GM19099 (cell line): Measurements from ENCODE around the gene KLHL29.

Source experiments
- POLR2A ChIP-seq: IDR thresholded peaks from 3 replicates; pipeline ENCODE4 v1.6.1; 2011; ENCODE audit warnings: low read depth; ENCODE audit not compliant: insufficient read length; ENCODE audit errors: extremely low read depth

Gene KLHL29

DNA sequence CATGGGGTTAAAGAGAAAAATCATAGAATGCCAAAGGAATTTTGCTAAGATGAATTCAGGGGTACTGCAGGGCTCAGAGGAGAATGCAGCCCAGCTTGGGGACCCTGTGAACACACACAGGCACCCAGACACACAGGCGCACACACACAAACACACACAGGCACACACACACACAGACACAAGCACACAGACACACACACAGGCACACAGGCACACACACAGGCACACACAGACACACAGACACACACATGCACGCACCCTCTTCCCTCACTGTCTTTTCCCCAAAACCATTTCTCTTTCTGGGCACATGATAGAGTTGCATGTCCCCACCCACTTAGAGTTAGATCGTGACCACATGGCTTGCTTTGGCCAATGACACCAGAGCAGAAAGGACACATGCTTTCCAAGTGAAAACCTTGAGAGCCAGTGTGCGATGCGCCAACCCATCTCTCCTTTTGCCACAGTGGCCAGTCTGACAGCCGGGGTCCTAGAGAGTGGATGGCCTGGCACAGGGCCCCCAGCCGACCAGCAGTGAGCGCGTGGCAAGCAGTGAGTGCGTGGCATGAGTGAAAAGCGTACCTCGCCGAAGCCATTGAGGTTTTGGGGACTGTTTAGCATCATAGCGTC, 163.3 kb downstream of the KLHL29 start:
- TF ChIP-seq POLR2A, result no peak

DNA sequence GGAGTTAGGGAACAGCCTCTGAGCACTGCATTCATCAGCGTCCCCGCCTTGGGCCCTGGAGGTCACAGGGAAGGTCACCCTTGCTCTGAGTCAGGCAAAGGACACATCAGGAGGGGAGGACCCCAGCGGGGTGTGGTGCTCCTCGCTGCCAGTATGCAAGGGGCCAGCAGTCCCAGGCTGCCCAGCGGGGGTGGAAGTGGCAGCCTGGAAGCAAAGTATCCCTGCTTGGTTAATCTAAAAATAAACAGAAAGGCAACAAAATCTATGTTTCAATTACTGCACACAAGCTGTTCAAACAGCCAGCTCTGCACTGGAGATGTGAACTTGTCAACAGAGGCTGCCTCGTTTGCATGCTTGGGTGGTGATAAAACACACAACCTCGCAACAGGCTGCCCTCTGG, 164.1 kb downstream of the KLHL29 start:
- no peak for TF ChIP-seq POLR2A

DNA sequence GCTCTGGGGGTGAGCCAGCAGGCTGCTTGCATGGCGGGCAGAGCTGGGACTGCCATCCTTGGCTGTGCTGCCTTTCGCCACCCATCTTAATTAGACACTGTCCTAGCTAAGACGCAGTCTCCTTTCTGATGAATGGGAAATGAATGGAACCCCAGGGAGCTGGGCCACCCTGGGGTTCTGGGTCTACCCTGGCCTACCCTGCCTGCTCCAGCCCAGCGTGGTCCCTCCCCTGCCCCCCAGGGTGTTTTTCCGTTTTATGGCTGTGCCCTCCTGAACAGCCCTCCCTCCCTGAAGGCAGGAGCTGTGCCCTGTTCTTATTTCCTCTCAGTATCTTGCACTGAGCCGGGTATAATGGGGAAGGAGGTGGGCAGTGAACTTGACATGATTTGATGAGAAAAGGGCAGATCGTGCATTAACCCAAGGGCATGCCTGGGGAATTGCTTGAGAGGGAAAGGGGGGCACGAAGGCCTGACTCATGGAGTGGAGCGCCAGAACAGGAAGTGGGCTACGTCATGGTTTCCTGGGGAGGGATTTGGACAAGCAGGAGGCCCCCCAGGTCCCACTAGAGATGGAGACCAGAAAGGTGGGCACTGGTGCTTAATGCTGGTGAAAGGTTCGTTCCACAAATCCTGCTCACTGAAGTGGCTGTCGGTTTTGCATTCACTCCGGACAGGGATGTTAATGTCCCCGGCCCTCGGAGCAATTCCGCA, 165.0 kb downstream of the KLHL29 start:
- no peak for TF ChIP-seq POLR2A

DNA sequence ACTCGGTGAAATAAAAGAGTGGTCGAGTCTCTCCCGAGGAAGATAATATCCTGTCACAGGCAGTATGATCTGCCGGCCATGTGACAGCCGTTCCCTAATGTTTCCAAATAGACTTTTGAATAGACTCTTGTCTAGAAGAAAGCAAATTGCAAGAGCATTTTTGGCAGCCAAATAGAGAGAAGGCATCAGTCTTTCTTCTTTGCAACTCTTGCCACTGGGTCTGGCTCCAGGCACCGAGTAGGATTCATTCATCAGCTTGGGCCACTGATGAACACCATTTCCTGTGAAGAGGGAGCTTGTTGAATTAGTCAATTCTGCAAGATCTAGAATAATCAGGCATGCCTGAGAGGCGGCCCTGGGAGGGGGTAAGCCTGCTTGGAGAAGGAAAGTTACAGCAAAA, 165.6 kb downstream of the KLHL29 start:
- no peak for TF ChIP-seq POLR2A

DNA sequence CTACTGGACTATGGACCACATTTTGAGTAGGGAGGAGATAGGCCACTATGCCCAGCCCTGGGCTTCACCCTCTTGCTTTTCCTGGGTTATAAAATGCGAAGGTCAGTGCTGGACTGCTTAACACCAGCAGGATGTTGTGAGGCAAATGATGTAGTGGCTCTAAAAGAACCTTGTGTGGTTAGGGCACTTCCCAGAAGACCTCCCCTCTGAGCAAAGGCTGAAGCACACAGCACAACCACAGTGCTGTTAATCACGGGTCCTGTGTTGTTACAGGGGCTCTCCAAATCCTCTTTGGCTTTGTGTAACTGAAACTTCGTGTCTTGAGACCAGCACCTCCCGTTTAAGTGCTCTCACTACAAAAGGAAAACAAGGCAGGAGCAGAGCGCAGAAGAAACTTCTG, 166.9 kb downstream of the KLHL29 start:
- TF ChIP-seq POLR2A, result no peak

DNA sequence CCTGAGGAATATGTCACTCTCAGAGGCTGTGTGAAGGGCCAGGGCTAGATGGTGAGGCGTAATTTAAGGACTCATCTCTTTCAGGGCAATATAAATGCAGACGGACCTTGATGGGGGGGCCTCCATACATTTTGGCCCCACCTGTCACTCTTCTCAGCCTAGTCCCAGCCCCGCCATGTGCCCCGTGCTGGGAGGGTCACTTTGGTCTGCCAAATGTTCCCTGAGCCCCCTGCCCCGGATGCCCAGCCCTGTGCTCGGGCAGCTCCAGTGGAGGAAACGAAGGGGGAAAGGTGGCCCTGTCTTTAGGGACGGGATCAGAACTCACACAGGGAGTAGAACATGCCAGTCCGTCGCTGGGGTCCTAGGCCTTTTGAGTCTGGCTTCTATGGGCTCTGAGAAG, 168.6 kb downstream of the KLHL29 start:
- TF ChIP-seq POLR2A, result no peak

DNA sequence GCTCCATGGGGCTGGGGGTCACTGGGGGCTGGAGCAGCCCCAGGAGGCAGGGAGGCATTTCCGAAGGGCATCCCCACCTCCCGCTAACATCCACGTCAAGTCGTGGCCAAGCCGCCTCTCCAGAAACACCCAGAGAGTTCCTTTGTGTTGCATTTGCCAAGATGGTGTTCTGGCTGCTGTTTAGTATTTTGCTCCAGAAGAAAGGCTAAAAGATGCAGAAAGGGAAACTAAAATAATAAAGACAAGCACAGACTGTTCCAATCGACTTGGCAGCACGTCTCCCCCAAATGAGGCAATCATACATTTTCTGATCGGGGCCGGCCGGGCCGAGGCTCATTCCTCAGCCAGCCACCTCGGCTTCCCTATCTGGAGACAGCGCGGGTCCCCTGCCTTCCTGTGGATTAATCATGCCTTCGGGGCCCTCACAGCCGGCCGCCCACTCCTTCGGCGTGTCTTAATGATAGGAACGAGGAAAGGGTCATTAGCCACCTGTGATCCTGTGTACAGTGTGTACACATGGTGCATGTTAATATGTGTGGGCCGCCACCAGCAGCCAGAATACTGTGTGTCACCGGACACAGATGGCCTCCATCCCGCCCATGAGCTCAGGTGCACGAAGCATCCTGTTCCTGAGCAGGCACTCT, 169.2 kb downstream of the KLHL29 start:
- no peak for TF ChIP-seq POLR2A

DNA sequence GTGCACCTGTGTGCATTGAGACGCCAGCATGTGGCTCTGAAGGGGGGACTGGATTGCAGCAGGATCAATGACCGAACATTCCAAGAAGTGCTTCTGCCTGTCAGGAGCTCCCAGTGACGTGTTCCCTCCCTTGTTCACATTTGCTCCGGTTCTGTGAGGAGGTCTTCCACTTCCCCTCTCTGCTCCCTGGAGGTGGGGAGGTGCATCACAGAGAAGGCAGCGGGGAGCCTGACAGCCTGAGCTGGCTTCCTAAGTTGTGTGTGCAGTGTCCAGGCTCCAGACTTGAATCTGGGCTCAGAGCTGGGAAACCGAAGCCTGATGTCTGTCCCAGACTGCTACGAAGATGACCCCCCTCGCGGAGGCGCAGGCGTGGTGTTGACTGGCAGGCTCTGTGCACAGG, 171.0 kb downstream of the KLHL29 start:
- TF ChIP-seq POLR2A, result no peak

DNA sequence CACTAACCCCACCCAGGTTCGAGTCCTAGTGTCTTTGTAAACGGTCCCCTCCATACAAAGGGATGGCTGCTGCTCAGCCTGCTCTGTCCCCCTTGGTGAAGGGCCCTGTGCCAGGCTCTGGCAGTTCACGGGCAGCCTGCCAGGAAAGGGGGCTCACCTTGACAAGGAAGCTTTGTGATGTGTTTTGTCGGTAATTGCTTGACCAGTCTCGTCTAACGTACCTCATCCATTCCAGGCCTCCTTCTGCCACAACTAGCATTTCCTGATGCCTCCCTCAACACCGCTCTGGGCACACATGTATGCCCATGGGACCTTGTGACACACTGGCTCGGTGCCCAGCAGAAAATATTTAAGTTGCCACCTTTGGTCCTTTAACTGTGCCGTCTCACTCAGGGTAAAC, 171.9 kb downstream of the KLHL29 start:
- no peak for TF ChIP-seq POLR2A

DNA sequence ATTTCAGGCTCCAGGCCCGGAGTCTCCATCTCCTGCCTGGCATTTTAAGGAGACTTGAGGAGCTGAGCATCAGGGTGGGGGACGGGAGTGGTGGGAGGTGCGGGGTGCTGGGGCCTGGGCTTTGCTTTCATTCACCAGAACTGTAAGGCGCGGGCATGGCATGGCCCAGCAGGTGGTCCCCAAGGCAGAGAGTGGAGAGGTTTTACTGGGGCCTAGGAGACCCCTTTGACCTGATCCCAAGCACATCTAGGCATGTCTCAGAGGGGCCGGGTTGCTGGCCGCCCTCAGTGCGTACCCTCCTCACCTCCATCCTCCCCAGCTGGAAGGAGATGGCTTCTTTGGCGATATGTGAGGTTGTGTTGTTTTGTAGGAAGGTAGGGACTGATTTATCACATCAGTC, 172.5 kb downstream of the KLHL29 start:
- TF ChIP-seq POLR2A, result no peak

DNA sequence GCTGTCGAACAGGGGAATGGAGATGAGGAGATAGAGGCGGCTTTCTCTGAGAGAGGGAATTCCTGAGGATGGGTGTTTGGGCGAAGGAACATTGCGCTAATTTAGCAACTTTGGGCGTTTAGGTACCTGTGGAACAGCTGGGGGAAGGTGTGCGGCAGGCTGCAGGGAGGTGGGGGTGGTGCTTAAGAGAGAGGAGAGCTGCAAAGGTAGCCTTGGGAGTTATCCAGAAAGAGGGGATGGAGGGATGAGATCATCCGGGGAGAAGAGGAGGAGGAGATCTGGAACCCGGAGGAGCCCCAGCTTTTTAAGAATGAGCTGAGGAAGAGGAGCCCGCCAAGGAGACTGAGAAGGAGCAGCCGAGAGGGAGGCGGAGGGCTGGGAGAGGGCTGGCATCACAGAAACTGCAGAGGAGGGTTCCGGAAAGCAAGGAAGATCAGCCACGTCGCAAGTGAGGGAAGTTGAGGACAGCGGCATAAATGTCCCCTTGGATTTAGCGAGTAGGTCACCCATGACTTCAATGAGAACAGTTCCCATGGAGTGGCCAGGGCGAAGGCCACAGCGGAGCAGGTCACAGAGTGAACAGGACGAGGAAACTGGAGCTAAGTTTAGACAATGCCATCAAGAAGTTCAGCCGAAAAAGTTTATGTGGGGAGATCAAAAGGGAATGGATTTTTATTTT, 174.7 kb downstream of the KLHL29 start:
- TF ChIP-seq POLR2A, result no peak

DNA sequence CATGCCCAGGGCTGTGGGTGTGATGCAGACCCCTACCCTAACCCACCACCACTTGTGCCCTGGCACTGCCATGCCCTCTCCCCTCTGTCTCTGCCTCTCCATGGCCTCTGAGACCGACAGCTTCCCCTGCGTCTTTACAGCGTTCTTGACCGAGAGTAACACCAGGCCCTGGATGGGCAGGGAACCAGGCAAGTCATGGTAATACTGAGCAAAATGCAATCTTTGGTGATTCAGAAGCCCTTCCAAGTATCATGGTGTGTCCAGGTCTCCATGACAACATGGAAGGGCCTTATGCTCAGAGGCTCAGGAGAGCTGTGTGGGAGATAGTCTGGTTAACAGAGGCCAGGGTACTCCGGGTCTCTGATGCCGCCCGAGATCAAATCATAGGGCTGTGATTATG, 176.1 kb downstream of the KLHL29 start:
- no peak for TF ChIP-seq POLR2A

DNA sequence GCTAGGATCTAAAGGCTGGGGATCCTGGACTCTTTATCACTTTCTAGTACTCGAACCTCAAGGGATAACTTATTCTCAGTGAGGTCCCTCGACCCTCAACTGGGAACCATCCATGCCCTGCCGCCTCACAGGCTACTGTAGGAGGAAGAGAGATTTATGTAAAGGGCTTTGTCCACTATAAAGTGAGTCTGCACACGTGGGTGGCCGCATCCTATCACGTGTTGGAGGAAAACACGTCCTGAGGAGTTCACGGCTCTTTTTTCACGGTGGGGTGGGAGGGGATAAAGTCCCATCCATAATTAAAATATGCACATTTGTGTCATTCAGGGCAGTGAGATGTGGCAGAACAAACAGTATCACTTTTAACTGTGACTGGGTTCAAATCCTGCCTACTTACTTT, 176.6 kb downstream of the KLHL29 start:
- no peak for TF ChIP-seq POLR2A

DNA sequence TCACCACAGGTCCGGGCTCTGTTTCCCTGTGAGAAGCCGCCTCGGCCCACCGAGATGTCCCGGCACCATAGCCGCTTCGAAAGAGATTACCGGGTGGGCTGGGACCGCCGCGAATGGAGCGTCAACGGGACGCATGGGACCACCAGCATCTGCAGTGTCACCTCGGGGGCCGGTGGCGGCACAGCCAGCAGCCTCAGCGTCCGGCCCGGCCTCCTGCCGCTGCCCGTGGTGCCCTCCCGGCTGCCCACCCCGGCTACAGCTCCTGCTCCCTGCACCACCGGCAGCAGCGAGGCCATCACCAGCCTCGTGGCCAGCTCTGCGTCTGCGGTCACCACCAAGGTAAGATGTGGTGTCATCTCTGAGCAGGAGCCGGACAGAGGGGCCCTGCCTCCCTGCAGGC, 177.2 kb downstream of the KLHL29 start:
- TF ChIP-seq POLR2A, result no peak

DNA sequence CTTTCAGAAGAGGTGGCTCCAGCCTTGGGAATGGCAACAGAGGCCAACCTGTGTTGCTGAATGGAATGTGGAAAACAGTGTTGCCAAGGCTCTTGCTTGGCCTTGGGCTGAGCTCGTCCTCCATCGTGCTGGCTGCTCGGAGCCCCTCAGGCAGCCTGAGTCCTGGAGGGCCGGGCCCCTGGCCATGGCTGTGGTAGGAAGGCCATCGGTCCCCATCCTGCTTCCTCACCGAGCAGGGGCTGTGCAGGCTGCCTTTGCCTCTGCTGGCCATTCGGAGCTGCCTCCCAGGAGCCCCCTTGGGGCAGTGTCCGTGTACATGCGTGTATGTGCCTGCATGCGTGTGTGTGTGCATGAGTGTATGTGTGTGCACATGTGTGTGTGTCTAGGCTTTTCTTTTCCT, 178.2 kb downstream of the KLHL29 start:
- no peak for TF ChIP-seq POLR2A
